ENCODE results near the gene OSCAR.
"Not testable (repeated sequence)": the region's sequence is repeated elsewhere in the genome, so short reads cannot be mapped to it uniquely, and the experiment has no call there.

Gene OSCAR

GRCh38 chr19:54125713-54126112 is 25.1 kb upstream of the OSCAR start:
- no peak for DNase-seq

- DNase-seq: no peak
Observed at GRCh38 chr19:54124393-54124792, 23.8 kb upstream of the OSCAR start.

- no peak for DNase-seq
Observed at GRCh38 chr19:54123682-54124081, 23.1 kb upstream of the OSCAR start.

GRCh38 chr19:54121259-54121658 is 20.7 kb upstream of the OSCAR start:
- DNase-seq: no peak

GRCh38 chr19:54115109-54116063 is 14.8 kb upstream of the OSCAR start, which contains the start of the genes PRPF31 and TFPT:
Gene PRPF31, plus strand, starts transcription at chr19:54115754. Its CDS starts 2,525 bp downstream, at chr19:54118279.
Gene TFPT, minus strand, starts transcription at chr19:54115657. Its CDS starts 388 bp downstream, at chr19:54115269.
- DNase-seq: peak; percentile 91 to 96

GRCh38 chr19:54114340-54115108 is 13.9 kb upstream of the OSCAR start:
- peak; percentile 45 to 51 for DNase-seq

- DNase-seq: no peak
Observed at GRCh38 chr19:54109651-54110050, 9.0 kb upstream of the OSCAR start.

GRCh38 chr19:54108496-54108895 is 7.9 kb upstream of the OSCAR start:
- no peak for DNase-seq

GRCh38 chr19:54107876-54108490 is 7.4 kb upstream of the OSCAR start:
- no peak for DNase-seq

GRCh38 chr19:54106716-54107115 is 6.1 kb upstream of the OSCAR start:
- DNase-seq: no peak

- DNase-seq: no peak
Observed at GRCh38 chr19:54105796-54106195, 5.2 kb upstream of the OSCAR start.

- DNase-seq: no peak
Observed at GRCh38 chr19:54104998-54105715, 4.6 kb upstream of the OSCAR start.

GRCh38 chr19:54102421-54103169 is 2.0 kb upstream of the OSCAR start, which contains the start of gene NDUFA3:
Gene NDUFA3, plus strand, starts transcription at chr19:54102855. Its CDS starts 24 bp downstream, at chr19:54102879.
- DNase-seq: peak; percentile 92 to 95

GRCh38 chr19:54099903-54100255 is 724 bp downstream of the OSCAR start:
- not testable (repeated sequence) for DNase-seq

GRCh38 chr19:54099190-54099902 is 1.3 kb downstream of the OSCAR start:
- no peak for DNase-seq

GRCh38 chr19:54096617-54097106 is 3.9 kb downstream of the OSCAR start:
- DNase-seq: peak; percentile 20 to 29

GRCh38 chr19:54095859-54096616 is 4.6 kb downstream of the OSCAR start:
- not testable (repeated sequence) for DNase-seq

- no peak for DNase-seq
Observed at GRCh38 chr19:54095136-54095858, 5.3 kb downstream of the OSCAR start.

- no peak for DNase-seq
Observed at GRCh38 chr19:54094426-54095000, 6.1 kb downstream of the OSCAR start.

Measured in AML-193 (cell line).